Ramos (cell line): Measurements from ENCODE around the gene UNC5C.

Source experiments
- in situ Hi-C: fragments of 300-500 bp; cut with MboI; formaldehyde crosslinking; loops from one replicate; pipeline ENCODE4 v1.14.3; 2022; ENCODE audit warnings: low sequenced_read_pairs; ENCODE audit not compliant: unreplicated experiment

Gene UNC5C

GRCh38 chr4:95289028-95289634 is 259.6 kb downstream of the UNC5C start:
- in situ Hi-C loops = no loop called here

DNA sequence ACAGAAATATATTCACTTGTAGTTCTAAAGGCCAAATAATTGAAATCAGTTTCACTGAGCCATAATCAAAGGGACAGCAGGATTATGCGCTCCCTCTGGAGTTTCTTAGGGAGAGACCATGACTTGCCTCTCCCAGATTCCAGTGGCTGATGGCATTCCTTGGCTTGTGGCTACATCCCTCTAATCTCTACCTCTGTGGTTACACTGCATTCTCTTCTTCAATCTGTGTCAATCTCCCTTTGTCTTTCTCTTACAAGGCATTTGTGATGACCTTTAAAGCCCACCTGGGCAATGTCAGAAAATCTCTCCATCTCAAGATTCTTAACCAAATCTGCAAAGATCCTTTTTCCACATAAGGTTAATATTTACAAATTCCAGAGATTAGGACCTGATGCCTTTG is 260.2 kb downstream of the UNC5C start:
- in situ Hi-C loops = no loop called here

- in situ Hi-C loops = no loop called here
These were observed 263.0 kb downstream of the UNC5C start for GRCh38 chr4:95285797-95286196.

GRCh38 chr4:95284655-95285054 is 264.1 kb downstream of the UNC5C start:
- in situ Hi-C loops = no loop called here

- in situ Hi-C loops = no loop called here
These were observed 265.5 kb downstream of the UNC5C start for GRCh38 chr4:95283320-95283719.

GRCh38 chr4:95272797-95273196 is 276.0 kb downstream of the UNC5C start:
- in situ Hi-C loops = no loop called here

GRCh38 chr4:95272036-95272435 is 276.7 kb downstream of the UNC5C start:
- in situ Hi-C loops = no loop called here

GRCh38 chr4:95268819-95269565 is 279.8 kb downstream of the UNC5C start:
- in situ Hi-C loops = no loop called here

DNA sequence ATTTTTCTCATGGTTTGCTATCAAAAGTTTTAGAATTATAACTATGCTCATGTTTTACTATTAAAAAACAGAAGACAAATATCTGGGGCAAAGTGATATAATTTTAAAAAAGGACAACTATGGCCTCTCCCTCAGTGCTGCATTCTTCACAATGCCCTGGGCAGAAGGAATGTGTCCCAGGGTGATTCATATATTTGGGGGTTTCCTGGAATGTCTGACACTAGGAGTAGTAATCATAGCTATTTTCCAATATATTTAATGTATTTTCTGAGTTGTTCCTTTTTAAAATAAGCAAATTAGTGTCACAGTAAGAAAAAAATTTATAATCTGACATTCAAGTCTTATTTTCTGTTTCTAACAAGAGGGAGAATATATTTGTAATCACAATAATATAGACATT is 281.7 kb downstream of the UNC5C start:
- in situ Hi-C loops = no loop called here

- in situ Hi-C loops = no loop called here
These were observed 282.7 kb downstream of the UNC5C start for GRCh38 chr4:95265814-95266740.

GRCh38 chr4:95264843-95265242 is 283.9 kb downstream of the UNC5C start:
- in situ Hi-C loops = no loop called here

DNA sequence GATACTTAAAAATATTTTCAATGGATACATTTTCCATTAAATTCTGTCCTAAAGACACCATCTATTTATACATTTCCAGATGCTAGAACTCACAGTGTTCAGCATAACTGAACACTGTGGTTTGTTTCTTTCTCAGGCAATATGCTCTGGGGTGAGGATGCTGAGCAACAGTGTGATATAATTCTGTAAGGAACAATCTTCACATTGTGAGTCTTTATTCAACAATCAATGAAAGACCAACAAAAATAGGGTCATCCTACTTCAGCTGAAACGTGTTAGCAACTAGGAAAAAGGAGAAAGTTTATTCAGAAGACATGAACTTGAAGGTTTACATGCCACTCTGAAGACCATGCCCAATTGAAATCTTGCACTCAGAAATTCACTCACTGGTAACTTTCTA is 284.8 kb downstream of the UNC5C start:
- in situ Hi-C loops = no loop called here

- in situ Hi-C loops = no loop called here
These were observed 285.4 kb downstream of the UNC5C start for GRCh38 chr4:95263391-95263790.

DNA sequence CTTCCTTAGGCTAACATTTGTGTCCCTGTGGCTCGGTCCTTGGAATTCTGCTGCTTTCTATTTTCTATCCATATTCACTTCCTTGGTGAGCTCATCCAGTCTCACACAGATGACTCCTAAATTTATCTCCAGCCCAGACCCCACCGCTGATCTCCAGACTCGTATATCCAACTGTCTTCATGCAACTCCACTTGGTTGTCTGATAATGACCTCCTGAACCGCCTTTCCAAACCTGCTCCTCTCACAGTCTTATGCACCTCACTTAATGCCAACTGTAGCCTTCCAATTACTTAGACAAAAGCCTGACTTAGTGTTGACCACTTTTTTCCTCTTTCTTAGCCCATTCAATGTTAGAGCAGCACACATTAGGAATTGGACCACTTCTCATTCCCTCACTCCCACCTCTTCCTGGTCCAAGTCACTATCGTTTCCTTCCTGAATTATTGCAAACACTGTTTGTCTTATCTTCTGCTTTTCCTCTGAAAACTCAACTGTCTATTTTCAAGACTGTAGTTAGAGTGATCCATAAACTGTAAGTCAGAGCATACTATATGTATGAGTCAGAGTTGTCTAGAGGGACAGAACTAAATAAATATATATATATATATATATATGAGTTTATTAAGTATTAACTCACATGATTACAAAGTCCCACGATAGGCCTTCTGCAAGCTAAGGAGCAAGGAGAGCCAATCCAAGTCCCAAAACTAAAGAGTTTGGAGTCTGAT is 292.5 kb downstream of the UNC5C start:
- in situ Hi-C loops = no loop called here

- in situ Hi-C loops = no loop called here
These were observed 293.2 kb downstream of the UNC5C start for GRCh38 chr4:95255396-95256107.

- in situ Hi-C loops = no loop called here
These were observed 297.2 kb downstream of the UNC5C start for GRCh38 chr4:95251568-95251967.

DNA sequence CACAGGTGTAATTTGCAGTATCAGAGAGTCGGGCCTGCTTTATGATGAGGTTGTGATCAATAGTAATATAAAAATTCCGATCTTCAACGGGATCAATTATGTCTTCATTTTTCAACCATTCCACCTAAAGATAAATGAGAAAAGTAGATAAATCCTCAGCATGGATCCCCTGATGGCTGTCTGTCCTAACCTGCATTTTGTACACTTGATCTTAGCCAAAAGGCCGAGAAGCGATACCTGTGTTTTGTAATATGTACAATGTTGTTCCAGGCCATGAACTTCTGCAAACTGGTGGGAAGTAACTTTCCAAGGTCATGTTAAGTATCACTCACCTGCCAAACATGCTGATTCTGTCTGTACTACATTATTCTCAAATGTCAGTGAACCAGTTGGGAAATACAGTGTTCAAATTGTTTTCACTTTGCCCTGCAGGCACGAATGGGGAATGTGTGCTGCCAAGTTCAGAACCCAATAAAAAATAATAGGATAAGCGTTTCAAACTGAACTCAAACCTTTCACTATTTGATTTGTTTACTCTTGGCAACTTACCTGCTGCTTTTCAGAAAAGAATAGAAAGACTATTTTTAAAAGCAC is 298.1 kb downstream of the UNC5C start:
- in situ Hi-C loops = no loop called here

- in situ Hi-C loops = no loop called here
These were observed 299.2 kb downstream of the UNC5C start for GRCh38 chr4:95249426-95250021.
